ENCODE results near the gene CTNNAL1.
"Not testable (repeated sequence)": the region's sequence is repeated elsewhere in the genome, so short reads cannot be mapped to it uniquely, and the experiment has no call there.

The CTNNAL1 gene

DNA sequence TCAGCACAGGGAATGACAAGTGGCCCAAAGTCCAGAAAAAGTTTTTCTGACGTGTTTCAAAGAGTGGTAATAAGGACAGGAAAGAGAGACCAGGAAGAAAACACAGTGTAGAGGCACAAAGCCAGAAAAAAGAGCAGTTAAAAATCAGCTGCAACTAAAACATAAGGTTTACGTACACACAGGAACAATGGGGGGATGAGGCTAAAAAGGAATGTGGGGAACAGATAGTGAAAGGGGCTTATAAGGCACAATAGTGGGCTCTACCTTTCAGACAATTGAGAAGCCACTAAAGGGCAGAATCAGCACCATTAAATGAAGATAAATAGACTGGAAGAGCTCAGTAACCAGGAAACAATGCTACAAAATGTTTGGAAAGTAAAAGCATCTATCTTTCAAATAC is 84.9 kb downstream of the CTNNAL1 start:
- DNase-seq (ENCODE audit: low read depth): no peak

DNA sequence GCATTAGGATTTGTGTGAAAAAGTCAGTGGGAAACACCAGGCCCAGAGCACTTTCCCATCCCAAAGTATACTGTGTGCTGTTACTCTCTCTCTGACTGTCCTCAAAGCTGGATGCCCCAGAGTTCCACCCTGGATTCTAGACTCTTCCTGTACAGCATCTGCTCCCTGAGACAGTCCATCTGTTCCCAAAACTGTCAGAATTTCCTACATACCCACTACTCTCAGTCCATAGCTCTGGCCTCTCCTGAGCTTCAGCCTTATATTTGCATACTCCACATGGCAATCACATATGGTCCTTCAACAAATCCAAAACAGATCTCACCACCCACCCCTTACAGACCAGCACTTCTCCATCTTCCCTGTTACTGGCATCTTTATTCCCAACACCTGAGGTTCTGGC is 88.8 kb downstream of the CTNNAL1 start:
- no peak for DNase-seq (ENCODE audit: low read depth)

DNA sequence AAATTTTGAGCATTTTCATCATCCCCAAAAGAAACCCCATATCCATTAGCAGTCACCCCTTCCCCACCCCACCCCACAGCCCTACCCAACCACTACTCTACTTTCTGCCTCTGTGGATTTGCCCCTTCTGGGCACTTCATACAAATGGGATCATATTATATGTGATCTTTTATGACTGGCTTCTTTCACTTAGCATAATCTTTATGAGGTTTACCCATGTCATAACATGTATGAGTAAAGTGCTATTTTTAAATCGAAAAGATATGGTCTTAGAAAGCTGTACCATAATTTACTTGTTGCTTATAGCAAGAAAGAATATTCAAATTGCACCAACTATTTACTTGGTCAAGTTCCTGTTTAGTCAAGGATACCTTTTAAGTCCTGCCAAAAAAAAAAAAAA is 92.1 kb downstream of the CTNNAL1 start:
- DNase-seq (ENCODE audit: low read depth): no peak

- DNase-seq (ENCODE audit: low read depth): not testable (repeated sequence)
Measured at GRCh38 chr9:108920401-108920800, 92.9 kb downstream of the CTNNAL1 start.

DNA sequence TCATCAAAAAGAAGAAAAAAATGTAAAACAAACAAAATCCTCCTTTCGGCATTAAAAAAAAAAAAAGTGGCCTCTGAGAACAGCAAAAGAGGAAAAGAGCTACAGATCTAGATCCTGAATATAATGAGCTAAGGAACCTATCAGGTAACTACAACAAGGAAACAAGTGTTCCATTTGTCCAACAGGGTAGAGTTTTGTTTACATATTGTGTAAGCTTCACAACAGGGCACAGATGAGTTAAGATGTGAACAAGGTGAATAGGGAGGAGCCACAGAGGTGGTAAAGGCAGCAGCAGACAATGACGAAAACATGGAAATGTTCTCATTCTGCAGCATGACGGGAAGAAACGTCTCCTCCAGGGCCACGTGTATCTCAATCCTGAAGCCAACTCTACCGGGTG is 93.8 kb downstream of the CTNNAL1 start:
- DNase-seq (ENCODE audit: low read depth): no peak

GRCh38 chr9:108913391-108913790 is 99.9 kb downstream of the CTNNAL1 start:
- DNase-seq (ENCODE audit: low read depth): no peak

- DNase-seq (ENCODE audit: low read depth): no peak
Measured at GRCh38 chr9:108911820-108912219, 101.5 kb downstream of the CTNNAL1 start.

DNA sequence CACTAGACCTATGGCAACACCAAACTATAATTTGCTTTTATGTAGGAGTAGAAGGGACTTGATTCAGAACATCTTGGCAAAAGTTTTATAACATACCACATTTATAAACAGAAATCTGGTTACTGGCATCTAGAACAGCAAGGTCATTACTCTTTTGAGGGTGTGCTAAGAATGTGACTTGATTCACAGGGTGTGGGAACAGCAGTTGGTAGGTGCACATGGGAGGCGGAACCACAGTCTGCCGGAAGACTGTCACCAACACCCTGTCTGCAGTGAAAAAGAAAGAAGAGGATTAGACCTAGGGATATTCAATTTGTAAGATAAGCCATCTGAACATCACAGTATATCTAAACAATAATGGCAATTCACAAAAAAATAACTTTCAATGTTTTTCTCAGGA is 102.4 kb downstream of the CTNNAL1 start:
- no peak for DNase-seq (ENCODE audit: low read depth)

DNA sequence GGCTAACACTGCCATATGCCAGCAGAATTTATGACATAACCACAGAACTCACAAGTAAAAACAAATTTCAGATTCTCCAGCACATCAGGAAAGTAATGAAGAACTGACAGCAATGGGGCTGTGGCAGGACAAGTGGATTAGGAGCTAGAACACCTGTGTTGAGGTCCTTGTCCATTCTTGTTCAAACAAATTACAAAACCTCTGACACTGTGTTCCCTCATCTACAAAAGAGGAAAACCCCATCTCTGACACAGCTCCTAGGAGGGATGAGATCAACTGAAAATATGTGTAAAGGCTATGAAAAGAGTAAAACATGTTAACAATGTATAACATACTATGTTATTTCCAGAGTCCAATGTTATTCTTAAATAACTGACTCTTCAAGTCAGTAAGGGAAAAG is 102.9 kb downstream of the CTNNAL1 start:
- no peak for DNase-seq (ENCODE audit: low read depth)

DNA sequence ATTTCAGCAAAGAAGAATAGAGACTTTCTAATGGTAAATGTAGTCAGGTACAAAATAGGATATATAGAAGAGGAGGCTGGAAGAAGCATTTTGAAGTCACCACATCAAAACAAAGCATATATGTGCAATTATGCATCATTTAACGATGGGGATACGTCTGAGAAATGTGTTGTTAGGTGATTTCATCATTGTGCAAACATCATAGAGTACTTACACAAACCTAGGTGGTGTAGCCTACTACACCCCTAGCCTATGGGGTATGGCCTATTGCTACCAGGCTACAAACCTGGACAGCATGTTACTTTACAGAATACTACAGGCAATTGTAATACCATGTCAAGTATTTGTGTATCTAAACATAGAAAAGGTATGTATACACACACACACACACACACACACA is 107.8 kb downstream of the CTNNAL1 start:
- no peak for DNase-seq (ENCODE audit: low read depth)

GRCh38 chr9:108904161-108904560 is 109.1 kb downstream of the CTNNAL1 start:
- DNase-seq (ENCODE audit: low read depth): no peak

- no peak for DNase-seq (ENCODE audit: low read depth)
Measured at GRCh38 chr9:108903420-108904103, 109.7 kb downstream of the CTNNAL1 start.

DNA sequence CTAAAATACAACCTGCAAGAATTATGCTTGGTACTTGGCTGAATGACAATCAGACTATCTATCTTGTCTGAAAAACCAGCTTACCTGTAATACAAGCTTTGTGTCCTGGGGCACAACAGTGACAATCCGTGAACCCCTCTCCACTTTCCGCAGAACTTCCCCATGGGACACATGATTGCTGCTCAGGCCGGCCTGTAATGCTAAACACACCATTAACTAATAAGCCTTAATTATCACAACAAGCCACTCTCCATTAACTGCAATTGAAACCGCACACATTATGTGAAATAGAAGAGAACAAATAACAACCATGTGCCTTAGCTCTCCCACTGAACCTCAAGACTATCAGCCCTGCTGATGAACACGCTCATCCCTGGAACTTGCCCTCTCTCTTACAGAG is 113.1 kb downstream of the CTNNAL1 start:
- DNase-seq (ENCODE audit: low read depth): no peak

- not testable (repeated sequence) for DNase-seq (ENCODE audit: low read depth)
Measured at GRCh38 chr9:108899023-108899695, 114.1 kb downstream of the CTNNAL1 start.

DNA sequence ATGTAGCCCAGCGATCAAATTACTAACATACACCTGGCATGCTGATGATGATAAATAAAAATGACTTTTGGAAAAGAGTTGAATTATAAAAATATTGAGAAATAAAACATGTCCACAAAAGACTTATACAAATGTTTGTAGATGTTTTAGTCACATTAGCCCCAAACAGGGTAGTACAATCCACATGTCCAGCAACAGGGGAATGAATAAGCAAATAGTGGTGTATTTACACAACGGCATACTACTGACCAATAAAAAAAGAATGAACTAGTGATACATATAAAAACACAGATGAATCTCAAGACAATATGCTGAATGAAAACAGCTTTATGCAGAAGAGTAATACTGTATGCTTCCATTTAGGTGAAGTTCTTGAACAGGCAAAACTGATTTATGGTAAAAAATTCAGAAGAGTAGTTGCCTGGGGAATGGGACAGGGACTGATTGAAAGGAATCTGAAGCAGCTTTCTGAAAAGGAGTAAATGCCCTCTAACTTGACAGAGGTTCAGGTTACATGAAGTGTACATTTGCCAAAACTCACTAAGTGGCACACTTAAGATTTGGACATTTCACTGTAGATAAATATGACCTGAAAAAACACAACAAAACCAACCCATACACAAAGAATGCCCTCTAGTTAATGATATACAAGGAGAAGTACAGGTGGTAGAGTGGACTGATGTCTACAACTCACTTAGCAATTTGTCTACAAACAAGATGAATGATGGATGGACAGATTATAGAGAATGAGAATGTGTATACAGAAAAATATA is 115.8 kb downstream of the CTNNAL1 start:
- DNase-seq (ENCODE audit: low read depth): no peak

- no peak for DNase-seq (ENCODE audit: low read depth)
Measured at GRCh38 chr9:108894225-108894997, 118.9 kb downstream of the CTNNAL1 start.
